IMR-90 (cell line): ENCODE data around the gene PLSCR3.
A peak's percentile ranks its signal among the peaks of the same experiment; 100 is the strongest.

Experiments used
- BHLHE40 ChIP-seq: fragments of 150-350 bp; IDR thresholded peaks from 2 replicates; pipeline ENCODE4 v1.6.1; 2016; ENCODE audit warnings: mild to moderate bottlenecking, low read depth, low read length
- CEBPB ChIP-seq: IDR thresholded peaks from 2 replicates; pipeline ENCODE4 v1.6.1; 2012; ENCODE audit warnings: low read depth, low read length, improper control_type of control experiment
- CHD1 ChIP-seq: IDR thresholded peaks from 2 replicates; pipeline ENCODE4 v1.6.1; 2012; ENCODE audit warnings: low read depth, low read length, improper control_type of control experiment
- CTCF ChIP-seq: conservative IDR thresholded peaks from 2 replicates; pipeline ENCODE4 v1.5.1; 2012; ENCODE audit warnings: mild to moderate bottlenecking, low read depth, low read length, improper control_type of control experiment
- FOS ChIP-seq: fragments of 150-350 bp; IDR thresholded peaks from 2 replicates; pipeline ENCODE4 v1.6.1; 2016; ENCODE audit warnings: low read depth, low read length
- MAFK ChIP-seq: IDR thresholded peaks from 2 replicates; pipeline ENCODE4 v1.6.1; 2012; ENCODE audit warnings: low read depth, low read length, improper control_type of control experiment
- MAZ ChIP-seq: IDR thresholded peaks from 2 replicates; pipeline ENCODE4 v1.6.1; 2012; ENCODE audit warnings: low read depth, mild to moderate bottlenecking, low read length, improper control_type of control experiment, moderate library complexity, borderline replicate concordance
- MXI1 ChIP-seq: IDR thresholded peaks from 2 replicates; pipeline ENCODE4 v1.6.1; 2012; ENCODE audit warnings: low read depth, mild to moderate bottlenecking, low read length, moderate library complexity, borderline replicate concordance
- POLR2A ChIP-seq: IDR thresholded peaks from 2 replicates; pipeline ENCODE4 v1.6.1; 2012; ENCODE audit warnings: mild to moderate bottlenecking, low read depth, low read length
- RAD21 ChIP-seq: IDR thresholded peaks from 2 replicates; pipeline ENCODE4 v1.6.1; 2012; ENCODE audit warnings: low read length, improper control_type of control experiment
- RCOR1 ChIP-seq: IDR thresholded peaks from 2 replicates; pipeline ENCODE4 v1.6.1; 2012; ENCODE audit warnings: mild to moderate bottlenecking, low read length, improper control_type of control experiment; ENCODE audit not compliant: insufficient replicate concordance
- RFX5 ChIP-seq: IDR thresholded peaks from 2 replicates; pipeline ENCODE4 v1.8.0; 2012; ENCODE audit warnings: low read depth, mild to moderate bottlenecking, low read length, moderate library complexity
- SMC3 ChIP-seq: fragments of 150-350 bp; IDR thresholded peaks from 2 replicates; pipeline ENCODE4 v1.6.1; 2016; ENCODE audit warnings: low read depth, mild to moderate bottlenecking, antibody characterized with exemption, low read length, moderate library complexity

GRCh38 chr17:7351665-7352502 lies 42.4 kb downstream of the PLSCR3 start, which contains the start of gene KCTD11:
- TF ChIP-seq CTCF, result peak; percentile 63; the same call in 1 of the 2 replicates
- TF ChIP-seq MXI1, result no peak
- TF ChIP-seq RCOR1, result peak; percentile 26
- no peak for TF ChIP-seq RFX5
- TF ChIP-seq SMC3, result peak; percentile 29; the same call in 1 of the 2 replicates
- peak; percentile 80; the same call in 1 of the 2 replicates for TF ChIP-seq CHD1
- peak; percentile 66; the same call in 1 of the 2 replicates for TF ChIP-seq POLR2A
- peak; percentile 95 for TF ChIP-seq MAZ
- TF ChIP-seq MAFK, result 0 out of 2 replicates have a peak, but pooled peaks have one; percentile 6
- TF ChIP-seq FOS, result peak; percentile 50
- no peak for TF ChIP-seq CEBPB
- no peak; the same call in 1 of the 2 replicates for TF ChIP-seq RAD21
- peak; percentile 19; the same call in 1 of the 2 replicates for TF ChIP-seq BHLHE40
